ENCODE measurements around the gene TMEM175. TPM values are rescaled to one million over a fixed set of nuclear protein-coding genes. Genes with fewer than 3 reads are reported as not detected.

TMEM175 gene
- polyA plus RNA-seq, 1 donor (not counting 4 experiments of a cell fraction or from before 2014, with no cell fraction given) = 23.2 TPM

DNA sequence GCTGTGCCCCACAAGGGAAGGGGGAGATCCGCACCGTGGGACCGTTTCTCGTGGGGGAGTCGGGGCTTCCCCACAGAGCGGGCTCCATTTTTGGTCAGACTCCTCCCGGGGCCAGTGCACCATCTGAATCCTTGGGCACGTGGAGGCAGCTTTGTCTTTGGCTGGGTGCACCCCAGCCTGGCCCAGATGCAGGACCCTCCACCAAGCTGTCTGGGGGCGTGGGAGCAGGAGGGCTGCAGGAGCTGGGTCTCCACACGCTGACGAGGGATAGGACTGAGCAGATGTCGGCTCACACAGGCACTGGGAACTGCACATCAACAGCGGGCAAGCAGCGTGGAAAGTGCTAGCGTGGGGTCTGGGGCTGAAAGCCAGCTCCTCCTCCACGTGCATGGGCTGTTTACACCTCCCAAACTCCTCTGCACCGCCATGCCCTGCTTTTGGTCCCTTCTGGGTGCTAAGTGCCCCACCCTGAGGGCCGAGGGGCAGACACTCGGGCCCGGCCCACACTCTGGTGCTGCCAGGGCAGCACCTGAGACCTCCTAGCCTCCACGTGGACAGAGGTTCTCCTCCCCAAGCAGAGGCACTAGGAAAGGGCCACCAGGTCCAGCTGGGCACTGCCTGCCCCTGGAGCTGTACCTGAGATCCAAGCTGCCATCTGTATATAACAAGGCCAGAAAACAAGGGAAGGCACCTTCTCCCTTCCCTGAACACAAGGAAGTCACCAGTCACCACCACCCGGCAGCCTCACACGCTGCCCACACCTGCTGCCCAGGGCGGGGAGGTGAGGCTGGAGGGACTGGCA, 27.3 kb downstream of the TMEM175 start:
- Histone ChIP-seq H3K4me3 (ENCODE audit: control insufficient read depth in 2 of 3, extremely low read depth in 1 of 3, insufficient read depth in 2 of 3, low read depth in 1 of 3, low read length in 3 of 3) (no peak overlapping the region), H3K9ac (ENCODE audit: control insufficient read depth, extremely low read depth, insufficient read depth, low read length) (no peak overlapping the region), H3K9me3 (ENCODE audit: control insufficient read depth, low read depth, low read length) (no peaks in the 10 kb centered on the region), H3K9me1 (ENCODE audit: control insufficient read depth, extremely low read depth, insufficient read depth, low read length) (peaks cover 3% of the 10 kb centered on the region), H3K4me1 (ENCODE audit: control insufficient read depth, extremely low read depth, insufficient read depth, low read length) (peaks cover 7% of the 10 kb centered on the region), H3K4me2 (ENCODE audit: control insufficient read depth, extremely low read depth, insufficient read depth, low read depth, low read length) (no peak overlapping the region), H3K27me3 (ENCODE audit: control insufficient read depth, extremely low read depth, insufficient read depth, low read length) (no peaks in the 10 kb centered on the region), H3K36me3 (ENCODE audit: control insufficient read depth in 2 of 2, extremely low read depth in 1 of 2, insufficient read depth in 2 of 2, low read length in 2 of 2) (peaks cover 0 to 10% of the 10 kb centered on the region in 2 experiments), H4K20me1 (ENCODE audit: control insufficient read depth, extremely low read depth, insufficient read depth, low read length) (peaks cover 6% of the 10 kb centered on the region), H2AFZ (ENCODE audit: control insufficient read depth, low read length) (no peak overlapping the region), H3K79me2 (ENCODE audit: control insufficient read depth, insufficient read depth, low read length) (no peaks in the 10 kb centered on the region), H3K27ac (ENCODE audit: control insufficient read depth, insufficient read depth, low read length) (no peak overlapping the region)
- FAIRE-seq (no peak), DNase-seq (ENCODE audit: low read depth, low spot score) (no peak)
- TF ChIP-seq, protein P1, sequence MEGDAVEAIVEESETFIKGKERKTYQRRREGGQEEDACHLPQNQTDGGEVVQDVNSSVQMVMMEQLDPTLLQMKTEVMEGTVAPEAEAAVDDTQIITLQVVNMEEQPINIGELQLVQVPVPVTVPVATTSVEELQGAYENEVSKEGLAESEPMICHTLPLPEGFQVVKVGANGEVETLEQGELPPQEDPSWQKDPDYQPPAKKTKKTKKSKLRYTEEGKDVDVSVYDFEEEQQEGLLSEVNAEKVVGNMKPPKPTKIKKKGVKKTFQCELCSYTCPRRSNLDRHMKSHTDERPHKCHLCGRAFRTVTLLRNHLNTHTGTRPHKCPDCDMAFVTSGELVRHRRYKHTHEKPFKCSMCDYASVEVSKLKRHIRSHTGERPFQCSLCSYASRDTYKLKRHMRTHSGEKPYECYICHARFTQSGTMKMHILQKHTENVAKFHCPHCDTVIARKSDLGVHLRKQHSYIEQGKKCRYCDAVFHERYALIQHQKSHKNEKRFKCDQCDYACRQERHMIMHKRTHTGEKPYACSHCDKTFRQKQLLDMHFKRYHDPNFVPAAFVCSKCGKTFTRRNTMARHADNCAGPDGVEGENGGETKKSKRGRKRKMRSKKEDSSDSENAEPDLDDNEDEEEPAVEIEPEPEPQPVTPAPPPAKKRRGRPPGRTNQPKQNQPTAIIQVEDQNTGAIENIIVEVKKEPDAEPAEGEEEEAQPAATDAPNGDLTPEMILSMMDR (optimal IDR thresholded peaks at IDR 0.05 in 1 of 3, IDR thresholded peaks at IDR 0.05 in 1 of 3, conservative IDR thresholded peaks at IDR 0.05 in 1 of 3; ENCODE audit: extremely low read depth in 1 of 3, insufficient read depth in 2 of 3, low read length in 3 of 3) = no peak
- TF ChIP-seq EZH2 (IDR thresholded peaks at IDR 0.05; ENCODE audit: low read length) = no peak
- dilution Hi-C loops (cut with MboI; ENCODE audit: extremely low pct_ligation_motif_present, low sequenced_read_pairs) = no loop called here

DNA sequence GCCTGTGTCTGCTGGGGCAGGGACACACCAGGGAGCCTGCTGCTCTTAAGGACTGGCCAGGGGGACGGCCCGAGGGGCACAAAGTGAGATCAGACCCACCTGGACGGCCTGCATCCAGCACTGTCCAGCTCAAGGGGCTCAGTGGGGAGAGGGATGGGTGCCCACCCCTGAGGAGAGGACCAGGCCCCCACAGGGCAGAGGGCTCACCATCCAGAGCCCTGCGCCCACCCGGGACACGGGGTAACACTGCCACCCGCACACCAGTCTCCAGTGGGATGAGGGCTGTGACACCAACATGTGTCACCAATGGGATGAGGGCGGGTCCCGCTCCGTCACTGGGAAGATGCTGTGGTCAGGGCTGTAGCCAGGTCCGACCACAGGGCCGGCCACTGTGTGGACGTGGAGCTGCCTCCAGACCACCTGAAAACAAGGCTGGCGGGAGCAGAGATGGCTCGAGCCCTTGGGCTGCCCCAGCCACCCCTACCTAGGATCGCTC, 27.9 kb downstream of the TMEM175 start:
- H3K9ac ChIP-seq (ENCODE audit: control insufficient read depth, extremely low read depth, insufficient read depth, low read length) = no peak overlapping the region
- H3K27me3 ChIP-seq (ENCODE audit: control insufficient read depth, extremely low read depth, insufficient read depth, low read length) = no peaks in the 10 kb centered on the region
- dilution Hi-C loops (cut with MboI; ENCODE audit: extremely low pct_ligation_motif_present, low sequenced_read_pairs) = no loop called here
- DNase-seq (ENCODE audit: low read depth, low spot score) (no peak), FAIRE-seq (no peak)
- no peaks in the 10 kb centered on the region for H3K9me3 ChIP-seq (ENCODE audit: control insufficient read depth, low read depth, low read length)
- TF ChIP-seq, protein P1 (optimal IDR thresholded peaks at IDR 0.05 in 1 of 3, IDR thresholded peaks at IDR 0.05 in 1 of 3, conservative IDR thresholded peaks at IDR 0.05 in 1 of 3; ENCODE audit: extremely low read depth in 1 of 3, insufficient read depth in 2 of 3, low read length in 3 of 3) = no peak
- TF ChIP-seq EZH2 (IDR thresholded peaks at IDR 0.05; ENCODE audit: low read length) = no peak
- peaks cover 7% of the 10 kb centered on the region for H3K4me1 ChIP-seq (ENCODE audit: control insufficient read depth, extremely low read depth, insufficient read depth, low read length)
- H3K4me3 ChIP-seq (ENCODE audit: control insufficient read depth in 2 of 3, extremely low read depth in 1 of 3, insufficient read depth in 2 of 3, low read depth in 1 of 3, low read length in 3 of 3) = no peak overlapping the region
- no peak overlapping the region for H3K27ac ChIP-seq (ENCODE audit: control insufficient read depth, insufficient read depth, low read length)
- no peak overlapping the region for H3K4me2 ChIP-seq (ENCODE audit: control insufficient read depth, extremely low read depth, insufficient read depth, low read depth, low read length)
- peaks cover 1 to 16% of the 10 kb centered on the region in 2 experiments for H3K36me3 ChIP-seq (ENCODE audit: control insufficient read depth in 2 of 2, extremely low read depth in 1 of 2, insufficient read depth in 2 of 2, low read length in 2 of 2)
- H2AFZ ChIP-seq (ENCODE audit: control insufficient read depth, low read length) = no peak overlapping the region
- peaks cover 3% of the 10 kb centered on the region for H3K9me1 ChIP-seq (ENCODE audit: control insufficient read depth, extremely low read depth, insufficient read depth, low read length)
- peaks cover 6% of the 10 kb centered on the region for H4K20me1 ChIP-seq (ENCODE audit: control insufficient read depth, extremely low read depth, insufficient read depth, low read length)
- H3K79me2 ChIP-seq (ENCODE audit: control insufficient read depth, insufficient read depth, low read length) = no peaks in the 10 kb centered on the region
